Astrocyte (in vitro differentiated cells and primary cell): ENCODE measurements around the gene XYLT1. TPM values are rescaled to one million over a fixed set of nuclear protein-coding genes. Genes with fewer than 3 reads are reported as not detected.

Source experiments
- DNase-seq: peaks from one replicate; pipeline ENCODE4 v3.0.0-alpha.2; 2010; ENCODE audit warnings: low read depth
- FAIRE-seq: peaks from 2 replicates; lab custom pipeline; 2011; peaks lifted over from hg19 to GRCh38; lab: Jason Lieb, UNC
- H2AFZ ChIP-seq: 2 replicates; pipeline ENCODE4 v1.6.0; 2012; ENCODE audit warnings: low read depth, low read length, inconsistent platforms
- H3K27ac ChIP-seq: 2 replicates; pipeline ENCODE4 v1.5.1; 2011; ENCODE audit warnings: low read depth, low read length, inconsistent platforms
- H3K27me3 ChIP-seq: 2 replicates; pipeline ENCODE4 v1.6.0; 2011; ENCODE audit warnings: low read length, inconsistent platforms; ENCODE audit not compliant: insufficient read depth
- H3K36me3 ChIP-seq: 2 replicates; pipeline ENCODE4 v1.5.1; 2011; ENCODE audit warnings: low read length, inconsistent platforms; ENCODE audit not compliant: insufficient read depth
- H3K4me1 ChIP-seq: 2 replicates; pipeline ENCODE4 v1.5.1; 2011; ENCODE audit warnings: low read length, inconsistent platforms; ENCODE audit not compliant: insufficient read depth
- H3K4me2 ChIP-seq: 2 replicates; pipeline ENCODE4 v1.6.0; 2012; ENCODE audit warnings: low read length, inconsistent platforms
- H3K4me3 ChIP-seq: 2 replicates; pipeline ENCODE4 v1.5.1; 2011; ENCODE audit warnings: low read depth, mild to moderate bottlenecking, low read length, inconsistent platforms; ENCODE audit not compliant: insufficient read depth
- H3K79me2 ChIP-seq: 2 replicates; pipeline ENCODE4 v1.6.0; 2012; ENCODE audit warnings: mild to moderate bottlenecking, low read length, inconsistent platforms; ENCODE audit not compliant: insufficient read depth
- H3K9ac ChIP-seq: 2 replicates; pipeline ENCODE4 v1.6.0; 2012; ENCODE audit warnings: mild to moderate bottlenecking, low read length, inconsistent platforms
- H3K9me3 ChIP-seq: 2 replicates; pipeline ENCODE4 v1.5.1; 2012; ENCODE audit warnings: low read depth, mild to moderate bottlenecking, low read length, inconsistent platforms; ENCODE audit not compliant: insufficient read depth
- H4K20me1 ChIP-seq: 2 replicates; pipeline ENCODE4 v1.6.0; 2012; ENCODE audit warnings: low read length, inconsistent platforms; ENCODE audit not compliant: insufficient read depth
- H3K27ac Mint-ChIP-seq: one replicate; pipeline ENCODE4 v1.8.0; 2021; ENCODE audit warnings: mild to moderate bottlenecking, mixed read lengths; ENCODE audit not compliant: unreplicated experiment
- H3K27me3 Mint-ChIP-seq: one replicate; pipeline ENCODE4 v1.8.0; 2021; ENCODE audit warnings: low read depth, mixed read lengths; ENCODE audit not compliant: unreplicated experiment
- H3K36me3 Mint-ChIP-seq: one replicate; pipeline ENCODE4 v1.8.0; 2021; ENCODE audit warnings: low read depth, mixed read lengths; ENCODE audit not compliant: unreplicated experiment
- H3K4me1 Mint-ChIP-seq: one replicate; pipeline ENCODE4 v1.8.0; 2021; ENCODE audit warnings: low read depth, mixed read lengths; ENCODE audit not compliant: unreplicated experiment
- H3K4me3 Mint-ChIP-seq: one replicate; pipeline ENCODE4 v1.8.0; 2021; ENCODE audit warnings: mild to moderate bottlenecking, moderate library complexity, mixed read lengths; ENCODE audit not compliant: unreplicated experiment
- H3K9me3 Mint-ChIP-seq: one replicate; pipeline ENCODE4 v1.8.0; 2021; ENCODE audit warnings: mild to moderate bottlenecking, mixed read lengths; ENCODE audit not compliant: unreplicated experiment
- CTCF ChIP-seq: IDR thresholded peaks from 2 replicates; pipeline ENCODE4 v1.5.1; 2011; ENCODE audit warnings: low read depth, mild to moderate bottlenecking, inconsistent platforms, low read length, moderate library complexity; ENCODE audit not compliant: insufficient read depth
- EZH2 ChIP-seq: IDR thresholded peaks from 2 replicates; pipeline ENCODE4 v1.6.1; 2012; ENCODE audit warnings: mild to moderate bottlenecking, low read length, inconsistent platforms; ENCODE audit not compliant: insufficient read depth
- total RNA-seq: library from RNA; stranded (reverse); gene quantifications from 2 replicates; pipeline ENCODE4 v1.2.1, GENCODE V29; 2021

Gene XYLT1
- total RNA-seq, 1 donor from 2014 or later = 22.9 TPM

DNA sequence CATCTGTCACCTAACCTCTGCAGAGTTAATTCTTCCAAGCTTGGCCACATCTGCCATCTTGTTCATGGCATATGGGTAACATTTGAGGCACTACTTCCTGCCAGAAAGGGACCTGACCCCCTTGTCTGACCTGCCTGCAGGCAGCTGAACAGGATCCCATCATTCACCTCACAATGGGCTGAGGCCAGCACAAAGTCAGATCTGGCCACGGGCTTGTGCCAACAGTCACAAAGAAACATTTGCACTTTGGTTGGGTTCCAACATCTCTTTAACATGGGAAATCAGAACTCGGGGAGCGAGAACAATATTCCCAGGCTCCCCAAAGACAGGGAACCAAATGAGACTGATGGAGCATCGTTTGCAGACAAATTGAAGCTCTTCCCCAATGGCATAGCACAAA is 116.1 kb downstream of the XYLT1 start:
- Histone ChIP-seq H3K79me2 (peaks cover 11% of the 10 kb centered on the region), H2AFZ (no peak overlapping the region), H3K9ac (no peak overlapping the region), H3K4me3 (no peak overlapping the region), H3K9me3 (no peaks in the 10 kb centered on the region), H3K27me3 (no peaks in the 10 kb centered on the region), H4K20me1 (peaks cover 86% of the 10 kb centered on the region), H3K4me1 (peaks cover 17% of the 10 kb centered on the region), H3K4me2 (no peak overlapping the region), H3K27ac (no peak overlapping the region), H3K36me3 (peaks cover 5% of the 10 kb centered on the region)
- peaks cover 7% of the 10 kb centered on the region for H3K36me3 Mint-ChIP-seq
- no peak overlapping the region for H3K27ac Mint-ChIP-seq
- FAIRE-seq = no peak
- no peak for DNase-seq
- H3K27me3 Mint-ChIP-seq = no peaks in the 10 kb centered on the region
- peaks cover 19% of the 10 kb centered on the region for H3K4me1 Mint-ChIP-seq
- TF ChIP-seq CTCF (no peak), EZH2 (no peak)
- H3K9me3 Mint-ChIP-seq = no peaks in the 10 kb centered on the region
- H3K4me3 Mint-ChIP-seq = no peak overlapping the region

- no peak overlapping the region for H3K4me2 ChIP-seq
These were observed 116.6 kb downstream of the XYLT1 start for GRCh38 chr16:17354141-17354601.

More at GRCh38 chr16:17354141-17354601, 116.6 kb downstream of the XYLT1 start:
- Histone ChIP-seq H3K27me3 (no peaks in the 10 kb centered on the region), H3K9me3 (no peaks in the 10 kb centered on the region), H3K27ac (no peak overlapping the region), H3K79me2 (peaks cover 11% of the 10 kb centered on the region), H3K36me3 (peaks cover 5% of the 10 kb centered on the region), H4K20me1 (peaks cover 84% of the 10 kb centered on the region), H3K4me1 (peaks cover 12% of the 10 kb centered on the region), H3K9ac (no peak overlapping the region), H3K4me3 (no peak overlapping the region), H2AFZ (no peak overlapping the region)
- TF ChIP-seq EZH2 (no peak), CTCF (no peak)
- FAIRE-seq (no peak), DNase-seq (no peak)
- Mint-ChIP-seq H3K27ac (no peak overlapping the region), H3K4me1 (peaks cover 14% of the 10 kb centered on the region), H3K4me3 (no peak overlapping the region), H3K9me3 (no peaks in the 10 kb centered on the region), H3K36me3 (peaks cover 7% of the 10 kb centered on the region), H3K27me3 (no peaks in the 10 kb centered on the region)
